Parathyroid adenoma (tissue), 2 donors: ENCODE results near the gene NTSR1.

Source experiments
- H2AFZ ChIP-seq: fragments of 300-600 bp; sonication (generic); one replicate; pipeline ENCODE4 v1.7.0; 2017; ENCODE audit warnings: antibody characterized with exemption, mild to moderate bottlenecking
- H3K27ac ChIP-seq: fragments of 300-600 bp; sonication (generic); one replicate; pipeline ENCODE4 v1.7.0; 2017
- H3K27me3 ChIP-seq: fragments of 300-600 bp; sonication (generic); one replicate; pipeline ENCODE4 v1.7.0; 2017; ENCODE audit warnings: low read length; ENCODE audit not compliant: control insufficient read depth, insufficient read depth
- H3K36me3 ChIP-seq: fragments of 300-600 bp; sonication (generic); one replicate; pipeline ENCODE4 v1.7.0; 2017; ENCODE audit warnings: low read length; ENCODE audit not compliant: control insufficient read depth, insufficient read depth
- H3K4me1 ChIP-seq: fragments of 300-600 bp; sonication (generic); one replicate; pipeline ENCODE4 v1.7.0; 2017; ENCODE audit warnings: control low read depth
- H3K4me2 ChIP-seq: fragments of 300-600 bp; sonication (generic); one replicate; pipeline ENCODE4 v1.7.0; 2017; ENCODE audit warnings: low read length
- H3K4me3 ChIP-seq: fragments of 300-600 bp; sonication (generic); one replicate; pipeline ENCODE4 v1.7.0; 2017; ENCODE audit warnings: low read depth, low read length
- H3K79me2 ChIP-seq: fragments of 300-600 bp; sonication (generic); one replicate; pipeline ENCODE4 v1.7.0; 2017; ENCODE audit warnings: control low read depth
- H3K9ac ChIP-seq: fragments of 300-600 bp; sonication (generic); one replicate; pipeline ENCODE4 v1.7.0; 2017; ENCODE audit warnings: mild to moderate bottlenecking
- H3K9me3 ChIP-seq: fragments of 300-600 bp; sonication (generic); one replicate; pipeline ENCODE4 v1.7.0; 2017; ENCODE audit warnings: low read length; ENCODE audit not compliant: control insufficient read depth
- CTCF ChIP-seq: fragments of 300-600 bp; sonication (generic); IDR thresholded peaks from one replicate; pipeline ENCODE4 v1.7.0; 2017; ENCODE audit warnings: antibody characterized with exemption, mild to moderate bottlenecking
- donor health status: primary hyperparathyroidism.

Gene NTSR1

GRCh38 chr20:62708591-62709536 is at the start of gene NTSR1:
Gene NTSR1 (plus strand): TSS chr20:62708836. CDS start chr20:62709208, 372 bp downstream.
- Histone ChIP-seq H3K4me3 (no peak within 1 kb of the TSS), H3K36me3 (no peaks in the 10 kb centered on the region)

GRCh38 chr20:62659488-62660239 is 49.0 kb upstream of the NTSR1 start:
- TF ChIP-seq CTCF, result no peak
- Histone ChIP-seq H3K4me3 (no peak overlapping the region), H3K27me3 (no peaks in the 10 kb centered on the region), H3K36me3 (no peaks in the 10 kb centered on the region), H3K4me2 (no peak overlapping the region), H2AFZ (no peak overlapping the region), H3K79me2 (peaks cover 32% of the 10 kb centered on the region), H3K9me3 (no peaks in the 10 kb centered on the region), H3K4me1 (no peaks in the 10 kb centered on the region), H3K9ac (no peak overlapping the region), H3K27ac (no peak overlapping the region)

More at GRCh38 chr20:62708591-62709536, at the start of gene NTSR1:
- no peaks in the 10 kb centered on the region for H3K9me3 ChIP-seq
- no peak for TF ChIP-seq CTCF
- H2AFZ ChIP-seq, result no peak within 1 kb of the TSS
- no peak within 1 kb of the TSS for H3K4me2 ChIP-seq
- no peaks in the 10 kb centered on the region for H3K4me1 ChIP-seq
- H3K79me2 ChIP-seq, result no peaks in the 10 kb centered on the region
- no peak within 1 kb of the TSS for H3K27ac ChIP-seq
- H3K9ac ChIP-seq, result no peak within 1 kb of the TSS
- no peaks in the 10 kb centered on the region for H3K27me3 ChIP-seq

GRCh38 chr20:62660240-62660615 is 48.4 kb upstream of the NTSR1 start:
- H3K36me3 ChIP-seq, result no peaks in the 10 kb centered on the region
- no peak for TF ChIP-seq CTCF

GRCh38 chr20:62660768-62661167 is 47.9 kb upstream of the NTSR1 start:
- no peak overlapping the region for H3K9ac ChIP-seq
- no peak overlapping the region for H3K27ac ChIP-seq
- H2AFZ ChIP-seq, result no peak overlapping the region
- TF ChIP-seq CTCF, result no peak
- H3K9me3 ChIP-seq, result no peaks in the 10 kb centered on the region
- no peak overlapping the region for H3K4me3 ChIP-seq
- H3K4me2 ChIP-seq, result no peak overlapping the region
- peaks cover 29% of the 10 kb centered on the region for H3K79me2 ChIP-seq
- no peaks in the 10 kb centered on the region for H3K27me3 ChIP-seq
- no peaks in the 10 kb centered on the region for H3K4me1 ChIP-seq
- no peaks in the 10 kb centered on the region for H3K36me3 ChIP-seq

More at GRCh38 chr20:62660240-62660615, 48.4 kb upstream of the NTSR1 start:
- no peak overlapping the region for H3K4me3 ChIP-seq
- H3K79me2 ChIP-seq, result peaks cover 29% of the 10 kb centered on the region
- H3K27me3 ChIP-seq, result no peaks in the 10 kb centered on the region
- no peak overlapping the region for H3K4me2 ChIP-seq
- no peak overlapping the region for H2AFZ ChIP-seq
- H3K4me1 ChIP-seq, result no peaks in the 10 kb centered on the region
- H3K9me3 ChIP-seq, result no peaks in the 10 kb centered on the region
- H3K9ac ChIP-seq, result no peak overlapping the region
- no peak overlapping the region for H3K27ac ChIP-seq
